GM19455 (cell line): ENCODE results near the gene COL4A3.
"Not testable (repeated sequence)": the region's sequence is repeated elsewhere in the genome, so short reads cannot be mapped to it uniquely, and the experiment has no call there.

Source experiments
- ATAC-seq: cut with Tn5 transposase; IDR thresholded peaks from one replicate; pipeline ENCODE4 v1.9.1; 2021; ENCODE audit not compliant: unreplicated experiment

COL4A3 gene

DNA sequence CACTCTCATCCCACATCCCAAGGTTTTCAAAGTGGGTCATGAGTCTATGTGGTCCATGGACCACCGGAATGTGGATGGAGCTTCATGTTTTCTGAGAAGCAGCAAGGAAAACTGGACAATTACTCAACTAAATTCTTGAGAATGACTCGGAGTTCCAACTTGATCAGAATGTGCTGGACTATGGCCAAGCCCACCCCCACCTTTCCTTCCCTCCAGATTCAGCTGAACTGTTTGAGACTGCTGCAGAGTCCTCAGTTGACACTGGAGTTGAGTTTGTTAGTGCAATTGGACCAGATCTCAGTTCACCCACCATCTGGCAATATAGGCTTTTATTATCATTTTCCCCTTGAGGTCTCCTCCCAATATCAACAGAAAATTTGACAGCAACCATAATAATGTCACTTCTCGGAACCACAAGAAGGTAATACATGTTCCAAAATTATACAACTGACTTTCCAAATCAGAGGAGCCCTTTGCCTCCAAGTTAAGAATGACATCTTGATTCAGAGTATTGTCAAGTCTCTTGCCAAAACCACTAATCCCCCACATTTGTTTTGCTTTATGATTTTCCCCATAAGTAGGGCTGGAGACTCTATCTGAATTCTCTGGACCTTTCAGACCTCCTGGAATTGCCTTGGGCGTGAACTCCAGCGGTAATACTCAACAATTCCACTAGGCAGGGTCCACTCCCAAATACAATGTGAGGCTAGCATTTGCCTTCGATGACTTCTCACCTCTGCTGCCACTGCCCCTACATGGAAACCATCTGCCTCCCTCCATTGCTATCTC is 9.2 kb upstream of the COL4A3 start:
- no peak for ATAC-seq

DNA sequence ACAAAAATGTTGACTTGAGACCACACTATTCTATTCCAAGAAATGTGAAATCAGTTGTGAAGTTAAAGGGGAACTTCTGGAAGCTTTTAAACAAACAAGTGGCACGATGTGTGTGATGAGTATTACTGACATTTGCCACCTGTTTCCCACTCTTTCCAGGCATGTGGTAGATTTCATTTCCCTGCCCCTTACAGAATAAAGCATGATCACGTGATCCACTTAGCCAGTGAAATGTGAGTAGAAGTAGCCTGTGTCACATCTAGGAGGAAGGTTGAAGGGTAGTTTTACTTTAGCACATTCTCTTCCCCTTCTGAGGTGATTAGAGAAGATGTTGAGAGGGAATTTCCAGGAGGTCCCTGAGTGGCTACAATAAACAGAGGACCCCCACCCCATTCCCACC is 4.3 kb upstream of the COL4A3 start:
- ATAC-seq: no peak

DNA sequence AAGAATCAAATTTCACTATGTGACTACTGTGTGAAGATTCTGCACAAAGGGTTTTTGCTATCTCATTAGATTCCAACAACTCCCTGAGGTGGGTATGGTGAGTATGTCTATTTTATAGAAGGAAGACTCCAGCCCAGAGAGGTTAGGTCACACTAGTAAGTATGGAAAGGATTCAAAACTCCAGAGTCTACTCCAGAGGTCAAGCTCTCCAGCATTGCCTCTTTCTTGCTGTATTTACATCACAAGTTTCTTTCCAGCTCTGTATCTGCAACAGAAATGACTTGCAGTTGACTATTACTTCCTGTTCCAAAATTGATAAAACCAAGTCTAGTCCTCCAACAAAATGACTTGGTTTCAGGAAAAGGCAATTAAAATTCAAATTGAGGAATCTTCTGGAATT is 2.5 kb upstream of the COL4A3 start:
- no peak for ATAC-seq

DNA sequence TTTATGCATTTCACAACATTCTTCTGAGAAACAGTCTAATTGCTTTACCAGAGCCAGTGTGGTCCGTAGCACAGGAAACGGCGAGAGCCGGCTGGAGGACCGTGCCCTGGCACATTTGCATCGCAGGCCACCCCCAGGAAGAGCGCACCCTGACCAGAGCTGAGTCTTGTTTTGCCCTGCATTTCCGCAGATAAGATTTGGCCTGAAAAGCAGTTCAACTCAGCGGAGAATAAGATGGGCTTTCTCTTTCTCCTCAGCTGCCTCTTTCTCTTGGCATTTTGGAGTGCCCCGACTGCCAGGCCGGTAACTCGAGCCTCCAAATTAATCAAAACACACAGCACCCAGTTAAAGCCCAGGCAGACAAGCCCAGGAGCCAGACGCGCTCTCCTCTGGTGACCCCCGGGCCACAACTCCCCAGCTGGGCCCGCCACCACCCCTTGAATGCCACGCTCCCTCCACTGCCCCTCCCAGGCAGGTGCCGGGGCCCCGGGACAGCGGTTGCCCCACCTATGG is 883 bp upstream of the COL4A3 start:
- ATAC-seq: peak; percentile 63

DNA sequence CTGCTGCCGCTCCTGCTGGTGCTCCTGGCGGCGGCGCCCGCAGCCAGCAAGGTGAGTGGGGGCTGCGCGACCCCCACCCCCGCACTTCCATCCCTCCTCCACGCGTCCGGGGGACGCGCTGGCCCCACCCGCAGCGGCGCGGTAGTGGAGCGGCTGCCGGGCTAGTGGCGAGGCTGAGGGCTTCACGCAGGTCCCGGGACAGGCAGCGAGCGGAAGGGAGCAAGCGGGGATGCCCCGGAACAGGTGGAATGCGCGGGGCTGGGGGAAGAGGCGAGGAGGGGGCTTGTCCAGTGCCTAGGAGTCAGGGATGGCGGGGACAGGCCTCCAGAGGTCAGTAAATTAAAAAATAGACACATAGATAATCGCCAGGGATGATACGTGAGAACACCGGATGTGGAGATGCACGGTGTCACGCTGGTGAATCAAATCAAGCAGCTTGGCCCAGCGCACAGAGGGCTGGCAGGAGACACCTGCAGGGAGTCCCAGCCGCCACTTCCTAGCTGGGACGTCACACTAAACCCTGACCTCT is 403 bp downstream of the COL4A3 start:
- ATAC-seq: peak; percentile 68

DNA sequence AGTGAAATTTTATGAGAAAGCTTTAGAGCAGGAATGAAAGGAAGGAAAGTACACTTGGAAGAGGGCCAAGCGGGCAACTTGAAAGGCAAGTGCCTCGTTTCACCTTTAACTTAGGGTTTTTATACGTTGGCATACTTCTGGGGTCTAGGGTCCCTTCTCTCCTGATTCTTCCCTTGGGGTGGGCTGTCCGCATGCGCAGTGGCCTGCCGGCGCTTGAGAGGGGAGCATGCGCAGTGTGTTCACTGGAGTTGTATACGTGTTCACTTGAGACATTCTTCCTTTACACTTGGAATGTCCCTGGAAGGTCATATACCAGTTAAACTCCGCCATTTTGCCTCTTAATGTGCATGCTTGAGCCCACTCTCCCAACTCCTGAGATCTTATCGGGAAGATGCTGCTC is 7.4 kb downstream of the COL4A3 start:
- not testable (repeated sequence) for ATAC-seq

DNA sequence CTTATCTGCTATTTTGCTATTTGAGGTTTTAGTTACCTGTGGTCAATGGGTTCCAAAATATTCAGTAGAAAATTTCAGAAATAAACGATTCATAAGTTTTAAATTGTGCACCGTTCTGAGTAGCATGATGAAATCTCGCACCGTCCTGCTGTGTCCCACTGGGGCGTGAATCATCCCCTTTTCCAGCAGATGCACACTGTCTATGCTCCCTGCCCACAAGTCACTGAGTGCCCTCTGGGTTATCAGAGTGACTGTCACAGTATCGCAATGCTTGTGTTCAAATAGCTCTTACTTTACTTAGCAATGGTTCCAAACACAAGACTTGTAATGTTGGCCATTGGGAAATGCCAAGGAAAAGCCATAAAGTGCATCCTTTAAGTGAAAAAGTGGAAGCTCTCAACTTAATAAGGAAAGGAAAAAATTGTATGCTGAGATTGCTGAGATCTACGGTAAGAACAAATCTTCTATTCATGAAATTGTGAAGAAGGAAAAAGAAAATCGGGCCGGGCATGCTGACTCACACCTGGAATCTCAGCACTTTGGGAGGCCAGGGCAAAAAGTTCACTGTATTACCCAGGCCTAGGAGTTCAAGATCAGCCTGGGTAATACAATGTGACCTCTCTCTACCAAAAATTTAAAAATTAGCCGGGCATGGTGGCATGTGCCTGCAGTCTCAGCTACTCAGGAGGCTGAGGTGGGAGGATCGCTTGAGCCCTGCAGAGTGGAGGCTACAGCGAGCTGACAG is 13.3 kb downstream of the COL4A3 start:
- no peak for ATAC-seq

DNA sequence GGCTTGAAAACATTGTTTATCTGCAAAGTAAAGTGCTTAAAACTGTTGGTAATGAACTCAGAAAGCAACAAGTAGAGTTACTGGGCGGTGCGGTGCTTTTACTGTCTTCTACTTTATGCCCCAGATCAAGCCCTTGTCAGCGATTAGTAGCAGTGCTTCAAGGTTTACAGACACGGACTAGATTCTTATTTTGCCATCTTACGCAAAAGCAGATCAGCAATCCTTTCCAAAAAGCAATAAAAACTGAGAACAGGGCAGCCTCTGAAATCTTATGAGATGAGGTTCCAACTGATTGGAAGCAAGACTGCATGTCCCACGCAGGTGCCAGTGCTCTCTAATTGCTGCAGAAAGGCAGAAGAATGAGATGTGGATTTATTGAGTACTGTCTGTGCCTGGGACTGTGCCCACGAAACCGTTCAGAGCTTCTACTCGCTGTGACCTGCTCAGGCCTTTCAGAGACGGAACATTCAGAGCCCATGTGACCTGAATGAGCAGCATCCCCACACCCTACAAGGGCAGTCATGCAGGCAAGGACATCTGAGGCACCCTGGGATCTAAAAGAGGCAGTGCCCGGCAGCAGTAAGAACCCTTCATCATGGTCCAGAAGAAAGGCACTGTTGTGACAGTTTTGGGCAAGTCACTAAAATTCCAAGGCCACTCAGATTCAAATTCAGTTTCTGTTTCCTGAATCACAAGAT is 15.7 kb downstream of the COL4A3 start:
- ATAC-seq: no peak

DNA sequence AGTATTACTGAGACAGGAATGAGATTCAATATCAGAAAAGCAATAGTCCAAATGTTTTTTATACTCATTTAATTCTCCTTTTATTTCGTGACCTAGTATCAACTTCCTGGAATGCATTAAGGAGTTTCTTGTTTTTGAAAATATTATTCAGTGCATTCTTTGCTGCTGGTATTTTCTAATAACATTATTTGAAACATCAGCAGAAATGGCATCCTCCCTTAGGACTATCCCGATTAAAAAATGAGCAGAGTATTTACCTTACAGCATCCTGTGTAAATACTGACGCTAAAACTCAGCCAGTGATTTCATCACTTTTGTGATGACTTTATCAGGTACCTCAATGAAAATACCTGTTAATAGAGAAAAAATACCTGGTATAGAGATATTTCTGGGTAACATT is 16.3 kb downstream of the COL4A3 start:
- ATAC-seq: no peak

DNA sequence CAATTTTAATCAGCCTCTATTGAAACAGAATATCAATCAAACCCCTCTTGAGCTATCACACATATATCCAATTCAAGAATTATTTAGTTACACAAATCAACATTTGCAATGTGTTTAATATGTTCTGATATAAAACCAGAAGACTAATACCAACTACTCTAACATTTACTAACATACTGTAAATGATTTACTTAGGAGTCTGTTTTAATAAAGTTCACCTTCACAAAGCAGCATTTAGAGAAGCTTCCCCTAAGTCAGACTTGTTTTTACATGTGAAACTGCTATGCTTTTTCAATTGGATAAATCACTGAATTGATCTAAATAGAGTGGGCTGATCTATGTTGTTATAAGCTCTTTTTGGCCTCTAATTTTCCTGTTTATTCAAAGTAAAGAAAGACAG is 18.3 kb downstream of the COL4A3 start:
- no peak for ATAC-seq

DNA sequence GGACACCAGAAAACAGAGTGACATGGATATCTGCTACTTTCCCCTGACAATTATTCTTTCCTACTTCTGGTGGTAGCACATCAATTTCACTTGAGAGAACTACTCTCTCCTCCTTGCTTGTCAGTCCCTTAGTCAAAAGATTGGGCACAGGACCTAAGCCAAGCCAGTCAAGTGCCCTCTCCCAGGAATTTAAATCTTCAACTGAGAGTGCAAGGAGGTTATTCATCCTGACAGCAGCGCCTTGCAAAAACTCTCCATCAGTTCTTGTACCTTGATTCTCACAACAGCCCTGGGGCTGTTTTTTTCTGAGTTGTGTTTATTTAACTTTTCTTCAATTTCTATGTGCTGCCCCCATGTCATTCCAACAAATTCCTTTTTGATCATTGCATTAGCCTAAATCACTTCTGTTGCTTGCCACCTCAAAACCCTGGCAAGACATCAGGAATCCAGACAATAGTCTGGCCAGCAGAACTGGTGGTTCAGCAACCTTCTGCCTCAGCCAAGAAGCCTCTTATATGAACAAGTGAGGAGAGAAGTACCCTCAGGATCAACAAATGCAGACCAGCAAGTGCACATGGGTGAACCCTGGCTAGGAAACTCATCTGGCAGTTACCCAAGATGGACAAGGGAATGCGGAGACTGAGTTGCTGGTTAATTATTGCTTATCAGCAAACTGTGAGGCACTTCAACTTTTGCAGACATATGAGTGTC is 19.4 kb downstream of the COL4A3 start:
- ATAC-seq: no peak

DNA sequence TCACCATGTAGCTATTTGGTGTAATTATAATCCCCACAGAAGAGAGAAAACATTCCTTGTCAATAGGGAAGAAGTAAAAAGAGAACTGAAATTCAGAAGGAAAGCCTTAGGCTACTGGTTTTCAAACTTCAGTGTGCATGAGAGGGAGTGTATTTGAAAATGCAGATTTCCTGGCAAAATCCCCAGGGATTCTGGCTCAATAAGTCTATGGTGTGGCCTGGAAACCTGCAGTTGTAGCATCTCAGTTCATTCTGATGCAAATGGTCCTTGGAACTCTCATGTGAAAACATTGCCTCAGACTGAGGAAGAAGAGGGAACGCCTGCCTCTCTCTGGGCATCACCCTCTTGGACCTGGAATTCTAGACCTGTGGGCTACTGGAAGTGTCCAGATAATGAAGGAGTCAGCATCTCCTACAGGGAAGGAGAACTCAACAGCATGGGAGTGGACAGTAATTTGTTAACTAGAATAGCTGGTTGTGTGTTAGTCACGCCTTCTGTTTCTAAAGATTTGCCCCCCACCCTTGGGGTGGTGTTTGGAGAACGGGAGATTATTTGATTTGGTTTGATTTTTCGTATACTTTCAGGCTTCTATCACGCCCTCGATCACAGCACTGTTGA is 21.3 kb downstream of the COL4A3 start:
- no peak for ATAC-seq

DNA sequence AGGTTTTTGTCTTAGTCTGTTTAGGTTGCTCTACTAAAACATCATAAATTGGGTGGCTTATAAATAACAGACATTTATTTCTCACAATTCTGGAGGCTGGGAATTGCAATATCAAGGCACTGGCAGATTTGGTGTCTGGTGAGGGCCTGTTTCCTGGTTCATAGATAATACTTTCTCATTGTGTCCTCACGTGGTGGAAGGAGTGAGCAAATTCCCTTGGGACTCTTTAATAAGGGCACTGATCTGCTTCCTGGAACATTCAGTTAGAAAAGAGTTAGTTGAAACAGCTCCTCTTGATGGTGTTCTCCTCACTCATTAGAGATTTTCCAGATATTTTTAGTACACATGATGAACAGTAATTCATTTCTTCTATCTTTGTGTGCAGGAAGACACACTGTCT is 22.3 kb downstream of the COL4A3 start:
- no peak for ATAC-seq

DNA sequence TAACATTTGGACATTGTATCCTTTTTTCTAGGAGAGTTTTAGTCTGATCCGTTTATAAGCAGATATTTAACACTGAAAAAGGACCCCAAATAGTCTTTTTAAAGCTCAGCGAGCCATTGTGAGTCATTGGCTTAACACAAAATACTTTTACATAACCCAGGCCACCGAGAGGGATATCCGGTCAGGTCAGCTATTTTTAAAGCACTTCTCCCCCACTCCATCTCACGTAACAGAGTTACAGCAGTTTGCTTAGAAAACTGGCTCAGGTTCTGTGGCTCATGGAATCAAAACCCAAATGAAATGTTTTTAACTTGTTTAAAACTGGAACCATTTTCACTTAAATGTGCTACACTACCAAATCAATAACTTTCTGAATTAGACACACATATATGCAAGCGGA is 23.9 kb downstream of the COL4A3 start:
- ATAC-seq: peak; percentile 74

DNA sequence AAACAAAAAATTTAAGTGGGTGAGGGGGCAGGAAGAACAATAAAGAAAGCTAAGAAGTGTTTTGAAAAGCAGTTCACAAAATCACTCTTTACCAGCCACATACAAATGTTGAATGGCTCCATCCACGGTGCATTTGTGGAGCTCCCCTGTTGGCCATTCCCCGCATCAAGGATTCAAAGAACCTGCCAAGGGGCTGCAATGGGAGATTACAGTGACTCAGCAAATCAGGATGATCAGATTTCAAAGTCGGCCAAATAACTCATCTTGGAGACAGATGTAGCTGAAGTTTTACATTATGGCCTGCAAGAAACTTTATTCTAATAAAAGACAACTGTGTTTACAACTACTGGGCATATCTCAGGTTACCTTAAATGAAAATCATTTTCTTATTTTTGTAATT is 26.9 kb downstream of the COL4A3 start:
- no peak for ATAC-seq

DNA sequence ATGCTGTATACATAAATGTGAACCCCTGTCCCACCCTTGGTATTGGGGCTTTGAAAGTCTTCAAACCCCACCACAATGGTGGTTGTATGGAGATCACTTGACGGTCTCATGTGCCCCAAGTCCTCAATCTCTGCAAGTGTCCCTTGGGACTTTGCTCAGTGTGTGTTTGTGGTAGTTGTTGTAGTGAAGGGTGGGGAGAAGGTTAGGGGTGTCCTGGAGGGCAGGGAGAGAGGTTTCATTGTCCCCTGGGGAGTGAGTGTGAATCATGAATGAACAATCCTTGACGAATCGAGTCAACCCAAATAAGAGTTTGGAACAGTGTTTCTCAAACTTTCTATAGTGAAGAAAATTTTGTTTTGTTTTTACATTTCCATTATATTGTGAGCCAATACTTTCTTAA is 28.1 kb downstream of the COL4A3 start:
- ATAC-seq: no peak

DNA sequence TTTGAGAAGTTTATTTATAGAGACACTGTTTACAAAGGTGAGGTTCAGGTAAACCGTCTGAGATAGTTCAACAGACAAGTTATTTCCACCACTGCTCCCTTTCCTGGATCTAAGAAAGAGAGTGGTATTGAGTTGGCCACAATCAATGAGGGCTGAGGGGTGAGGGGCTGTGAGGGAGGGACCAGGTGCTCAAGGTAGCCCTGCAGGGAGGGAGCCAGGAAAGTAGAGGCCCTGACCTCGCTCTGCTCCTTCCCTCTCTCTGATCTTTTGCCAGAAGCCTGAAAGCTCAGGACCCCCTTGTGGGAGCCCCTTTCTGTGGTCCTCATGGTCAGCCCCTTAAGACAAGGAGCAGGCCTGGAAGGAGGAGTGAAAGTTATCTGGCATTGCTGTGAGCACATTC is 29.8 kb downstream of the COL4A3 start:
- ATAC-seq: no peak

DNA sequence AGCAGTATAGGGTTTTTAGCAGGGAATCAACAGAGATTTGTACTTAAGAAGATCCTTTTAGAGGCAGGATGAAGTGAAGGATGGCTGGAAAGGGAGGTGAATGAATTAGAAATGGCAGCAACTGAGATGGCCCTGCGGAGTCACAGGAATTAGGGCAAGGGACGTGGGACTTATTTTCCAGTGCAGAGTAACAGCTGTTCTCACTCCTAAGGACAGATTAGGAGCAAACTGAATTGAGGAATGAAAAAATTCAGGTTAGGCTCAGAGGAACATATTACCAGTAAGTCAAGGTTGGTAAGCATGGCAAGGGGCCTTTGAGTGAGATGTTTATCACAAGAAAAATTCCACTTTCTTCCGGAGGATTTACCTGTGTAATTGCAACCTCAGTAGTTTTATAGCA is 34.4 kb downstream of the COL4A3 start:
- ATAC-seq: no peak

DNA sequence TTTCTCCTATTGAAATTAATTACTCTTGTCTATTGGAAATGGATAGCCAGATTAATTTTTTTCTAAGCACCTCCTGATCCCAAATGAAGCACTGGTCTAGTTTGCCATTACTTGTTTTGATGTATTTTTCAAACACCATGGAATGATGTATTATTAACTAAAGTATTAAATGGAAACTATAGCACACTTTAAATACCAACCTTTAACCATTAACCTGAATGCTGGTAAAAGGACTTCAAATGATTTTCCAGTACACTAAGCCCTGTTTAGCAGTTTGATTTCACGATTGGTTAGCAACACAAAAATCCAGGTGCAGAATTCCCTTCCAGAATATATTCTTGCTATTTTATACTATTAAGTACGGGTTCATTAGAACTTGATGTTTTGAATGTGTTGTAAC is 37.3 kb downstream of the COL4A3 start:
- ATAC-seq: no peak

DNA sequence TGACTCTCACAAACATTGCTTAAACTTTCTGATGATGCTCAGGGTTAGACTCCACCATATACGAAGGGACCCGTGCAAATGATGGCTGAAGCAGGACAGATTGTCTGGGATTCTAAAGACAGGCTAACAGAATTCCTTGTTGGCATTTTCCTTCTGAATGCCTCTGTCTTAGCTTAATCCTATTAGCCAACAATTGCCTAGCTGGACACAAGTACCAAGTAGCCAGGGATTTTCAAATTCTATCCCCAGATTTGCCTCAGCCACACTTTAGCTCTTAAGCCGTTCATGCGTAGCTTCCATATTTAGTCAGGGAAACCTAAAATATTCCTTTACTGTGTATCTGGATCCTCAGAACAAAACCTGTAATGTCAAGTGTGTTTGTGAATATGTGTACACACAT is 40.0 kb downstream of the COL4A3 start:
- ATAC-seq: no peak
